Measurements from ENCODE around the gene PHLDB2.

- TF ChIP-seq CTCF (IDR thresholded peaks at IDR 0.05) (no peak), POLR2A (IDR thresholded peaks at IDR 0.05) (no peak)
These were observed 65.2 kb downstream of the PHLDB2 start for GRCh38 chr3:111924283-111924682.

All from body of pancreas (tissue), 4 donors.